Gastrocnemius medialis (tissue), 4 donors: ENCODE measurements around the gene ADGRL3. TPM values are rescaled to one million over a fixed set of nuclear protein-coding genes. Genes with fewer than 3 reads are reported as not detected.

ENCODE experiments used
- ATAC-seq, 2 donors: fragments of 150-250 bp; one replicate each; pipeline ENCODE4 v1.9.1; 2016
- DNase-seq, 2 donors: peaks; one replicate each; pipeline ENCODE4 v3.0.0-alpha.2; 2019
- H3K27ac ChIP-seq, 4 donors: fragments of 200-600 bp; sonication (generic); 1 replicate in 1 of 4; 2 replicates in 3 of 4; pipeline ENCODE4 v1.5.1; 2016 to 2018; ENCODE audit warnings: mild to moderate bottlenecking in 2 of 4, moderate library complexity in 1 of 4
- H3K27me3 ChIP-seq, 3 donors: fragments of 200-600 bp; sonication (generic) in 2 of 3; 1 replicate in 1 of 3; 2 replicates in 2 of 3; pipeline versions ENCODE4 v1.5.1 to v1.6.0; 2016 to 2019; ENCODE audit warnings: mild to moderate bottlenecking in 1 of 3, moderate library complexity in 1 of 3
- H3K36me3 ChIP-seq, 2 donors: fragments of 200-600 bp; sonication (generic) in 1 of 2; one replicate each; pipeline ENCODE4 v1.5.1; 2017 to 2018
- H3K4me1 ChIP-seq, 2 donors: fragments of 200-600 bp; sonication (generic) in 1 of 2; one replicate each; pipeline ENCODE4 v1.5.1; 2016 to 2017; ENCODE audit warnings: mild to moderate bottlenecking in 2 of 2
- H3K4me3 ChIP-seq, 4 donors: fragments of 200-600 bp; sonication (generic) in 3 of 4; 1 replicate in 1 of 4; 2 replicates in 3 of 4; pipeline ENCODE4 v1.5.1; 2016 to 2019; ENCODE audit warnings: mild to moderate bottlenecking in 2 of 4
- H3K9me3 ChIP-seq, 3 donors: fragments of 200-600 bp; sonication (generic) in 2 of 3; 1 replicate in 1 of 3; 2 replicates in 2 of 3; pipeline ENCODE4 v1.5.1; 2016 to 2019
- POLR2A ChIP-seq, 2 donors: fragments of 450-650 bp; IDR thresholded peaks; one replicate each; pipeline ENCODE4 v1.6.1; 2017; ENCODE audit warnings: antibody characterized with exemption in 2 of 2, mild to moderate bottlenecking in 2 of 2, moderate library complexity in 2 of 2
- in situ Hi-C, 4 donors: fragments of 200-750 bp; cut with MboI; loops; one replicate each; pipeline versions ENCODE4 v1.15.0 to v1.8.0; 2017; ENCODE audit warnings: low sequenced_read_pairs in 4 of 4
- intact Hi-C: fragments of 100-400 bp; cut with DNase I; formaldehyde crosslinking; loops from one replicate; pipeline ENCODE4 v1.15.1; 2023; ENCODE audit warnings: low total_unique reads
- total RNA-seq, 4 donors: library from RNA; depleted of rRNA; stranded (reverse); fragments of >200 nt; gene quantifications; one replicate each; pipeline versions ENCODE4 v1.1.0 to v1.2.3, GENCODE V29; 2016
- TF ChIP-seq, protein P1 (sequence below), 5 experiments: fragments of 450-650 bp in 3 of 5; fragments of 200-600 bp in 2 of 5; sonication (generic) in 2 of 5; IDR thresholded peaks in 4 of 5; conservative IDR thresholded peaks in 1 of 5; 1 replicate in 4 of 5; 2 replicates in 1 of 5; pipeline ENCODE4 v1.5.1; 2016 to 2019; ENCODE audit warnings: antibody characterized with exemption in 5 of 5, mild to moderate bottlenecking in 3 of 5, moderate library complexity in 3 of 5

The ADGRL3 gene
- total RNA-seq, 4 donors from 2014 or later = 0.69 to 2.2 (median 1.1) TPM

- in situ Hi-C loops = no loop called here
- Histone ChIP-seq H3K4me1 (no peaks in the 10 kb centered on the region), H3K27me3 (no peaks in the 10 kb centered on the region), H3K27ac (no peak overlapping the region), H3K36me3 (no peaks in the 10 kb centered on the region), H3K9me3 (no peaks in the 10 kb centered on the region), H3K4me3 (no peak overlapping the region)
- intact Hi-C loops = no loop called here
- DNase-seq (no peak), ATAC-seq (no peak)
- TF ChIP-seq, protein P1, sequence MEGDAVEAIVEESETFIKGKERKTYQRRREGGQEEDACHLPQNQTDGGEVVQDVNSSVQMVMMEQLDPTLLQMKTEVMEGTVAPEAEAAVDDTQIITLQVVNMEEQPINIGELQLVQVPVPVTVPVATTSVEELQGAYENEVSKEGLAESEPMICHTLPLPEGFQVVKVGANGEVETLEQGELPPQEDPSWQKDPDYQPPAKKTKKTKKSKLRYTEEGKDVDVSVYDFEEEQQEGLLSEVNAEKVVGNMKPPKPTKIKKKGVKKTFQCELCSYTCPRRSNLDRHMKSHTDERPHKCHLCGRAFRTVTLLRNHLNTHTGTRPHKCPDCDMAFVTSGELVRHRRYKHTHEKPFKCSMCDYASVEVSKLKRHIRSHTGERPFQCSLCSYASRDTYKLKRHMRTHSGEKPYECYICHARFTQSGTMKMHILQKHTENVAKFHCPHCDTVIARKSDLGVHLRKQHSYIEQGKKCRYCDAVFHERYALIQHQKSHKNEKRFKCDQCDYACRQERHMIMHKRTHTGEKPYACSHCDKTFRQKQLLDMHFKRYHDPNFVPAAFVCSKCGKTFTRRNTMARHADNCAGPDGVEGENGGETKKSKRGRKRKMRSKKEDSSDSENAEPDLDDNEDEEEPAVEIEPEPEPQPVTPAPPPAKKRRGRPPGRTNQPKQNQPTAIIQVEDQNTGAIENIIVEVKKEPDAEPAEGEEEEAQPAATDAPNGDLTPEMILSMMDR (IDR thresholded peaks at IDR 0.05 in 4 of 5, conservative IDR thresholded peaks at IDR 0.05 in 1 of 5) = no peak
- no peak for TF ChIP-seq POLR2A (IDR thresholded peaks at IDR 0.05)
Measured at GRCh38 chr4:61468024-61468720, 268.0 kb downstream of the ADGRL3 start.

DNA sequence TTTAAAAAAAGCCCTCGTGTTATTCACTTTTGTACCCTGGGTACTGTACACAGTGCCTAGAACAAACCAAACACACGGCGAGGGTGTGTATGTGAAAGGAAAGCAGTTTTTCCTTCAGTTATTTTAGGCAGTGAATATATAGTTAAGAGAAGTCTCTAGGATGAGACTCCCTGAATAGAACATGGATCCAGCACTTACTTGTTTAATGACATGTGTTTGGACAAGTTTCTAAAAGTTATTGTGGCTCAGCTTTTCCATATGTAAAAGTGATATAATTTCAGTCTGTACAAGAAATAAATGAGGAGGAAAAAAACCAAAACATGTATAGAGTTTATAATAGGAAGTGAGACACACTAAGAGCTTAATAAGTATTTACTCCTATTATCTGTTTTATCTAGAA is 273.2 kb downstream of the ADGRL3 start:
- no peak for ATAC-seq
- no peak for TF ChIP-seq POLR2A (IDR thresholded peaks at IDR 0.05)
- TF ChIP-seq, protein P1 (IDR thresholded peaks at IDR 0.05 in 4 of 5, conservative IDR thresholded peaks at IDR 0.05 in 1 of 5) = no peak
- Histone ChIP-seq H3K36me3 (no peaks in the 10 kb centered on the region), H3K9me3 (no peaks in the 10 kb centered on the region), H3K4me1 (no peaks in the 10 kb centered on the region), H3K27me3 (no peaks in the 10 kb centered on the region), H3K27ac (no peak overlapping the region), H3K4me3 (no peak overlapping the region)
- intact Hi-C loops (no loop called here), in situ Hi-C loops (no loop called here)
- DNase-seq = no peak

DNA sequence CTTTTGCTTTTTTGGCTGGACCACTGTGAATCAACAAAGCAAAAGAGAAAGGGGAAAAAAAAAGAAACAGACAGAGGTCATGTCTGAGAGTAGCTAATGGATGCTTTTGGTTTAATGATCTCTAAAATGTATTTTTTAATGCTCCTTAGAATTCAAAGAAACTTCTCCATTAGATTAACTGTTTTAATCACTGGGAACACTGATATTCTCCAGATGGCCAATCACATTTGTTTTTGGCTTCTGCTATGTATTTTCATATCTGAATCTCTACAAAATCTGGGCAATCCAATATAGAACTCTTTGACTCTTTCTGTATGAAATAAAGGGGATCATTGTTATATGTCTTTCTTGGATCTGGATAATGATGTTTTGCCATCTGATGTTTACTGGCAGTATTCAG is 278.2 kb downstream of the ADGRL3 start:
- ATAC-seq (no peak), DNase-seq (no peak)
- no peaks in the 10 kb centered on the region for H3K36me3 ChIP-seq
- H3K4me3 ChIP-seq = no peak overlapping the region
- in situ Hi-C loops (loop anchor here in 1 of 4 donors (25.0 kb wide), 1 partner anchor 91 kb away; no protein-coding TSS in a partner anchor), intact Hi-C loops (no loop called here)
- H3K27ac ChIP-seq = no peak overlapping the region
- H3K27me3 ChIP-seq = no peaks in the 10 kb centered on the region
- H3K9me3 ChIP-seq = no peaks in the 10 kb centered on the region
- TF ChIP-seq POLR2A (IDR thresholded peaks at IDR 0.05) = no peak
- TF ChIP-seq, protein P1 (IDR thresholded peaks at IDR 0.05 in 4 of 5, conservative IDR thresholded peaks at IDR 0.05 in 1 of 5) = no peak
- H3K4me1 ChIP-seq = no peaks in the 10 kb centered on the region

- TF ChIP-seq, protein P1 (IDR thresholded peaks at IDR 0.05 in 4 of 5, conservative IDR thresholded peaks at IDR 0.05 in 1 of 5) = no peak
- TF ChIP-seq POLR2A (IDR thresholded peaks at IDR 0.05) = no peak
- DNase-seq (no peak), ATAC-seq (no peak)
- intact Hi-C loops (no loop called here), in situ Hi-C loops (loop anchor here in 1 of 4 donors (25.0 kb wide), 1 partner anchor 98 kb away; no protein-coding TSS in a partner anchor)
- no peaks in the 10 kb centered on the region for H3K36me3 ChIP-seq
- no peaks in the 10 kb centered on the region for H3K27me3 ChIP-seq
- no peak overlapping the region for H3K27ac ChIP-seq
- H3K4me3 ChIP-seq = no peak overlapping the region
- H3K4me1 ChIP-seq = no peaks in the 10 kb centered on the region
- no peaks in the 10 kb centered on the region for H3K9me3 ChIP-seq
Measured at GRCh38 chr4:61485056-61485455, 284.9 kb downstream of the ADGRL3 start.
